Astrocyte (in vitro differentiated cells and primary cell): ENCODE results near the gene PLD1. TPM values are rescaled to one million over a fixed set of nuclear protein-coding genes. Genes with fewer than 3 reads are reported as not detected.

Experiments used
- DNase-seq: peaks from one replicate; pipeline ENCODE4 v3.0.0-alpha.2; 2010; ENCODE audit warnings: low read depth
- FAIRE-seq: peaks from 2 replicates; lab custom pipeline; 2011; peaks lifted over from hg19 to GRCh38; lab: Jason Lieb, UNC
- H2AFZ ChIP-seq: 2 replicates; pipeline ENCODE4 v1.6.0; 2012; ENCODE audit warnings: low read depth, low read length, inconsistent platforms
- H3K27ac ChIP-seq: 2 replicates; pipeline ENCODE4 v1.5.1; 2011; ENCODE audit warnings: low read depth, low read length, inconsistent platforms
- H3K27me3 ChIP-seq: 2 replicates; pipeline ENCODE4 v1.6.0; 2011; ENCODE audit warnings: low read length, inconsistent platforms; ENCODE audit not compliant: insufficient read depth
- H3K36me3 ChIP-seq: 2 replicates; pipeline ENCODE4 v1.5.1; 2011; ENCODE audit warnings: low read length, inconsistent platforms; ENCODE audit not compliant: insufficient read depth
- H3K4me1 ChIP-seq: 2 replicates; pipeline ENCODE4 v1.5.1; 2011; ENCODE audit warnings: low read length, inconsistent platforms; ENCODE audit not compliant: insufficient read depth
- H3K4me2 ChIP-seq: 2 replicates; pipeline ENCODE4 v1.6.0; 2012; ENCODE audit warnings: low read length, inconsistent platforms
- H3K4me3 ChIP-seq: 2 replicates; pipeline ENCODE4 v1.5.1; 2011; ENCODE audit warnings: low read depth, mild to moderate bottlenecking, low read length, inconsistent platforms; ENCODE audit not compliant: insufficient read depth
- H3K79me2 ChIP-seq: 2 replicates; pipeline ENCODE4 v1.6.0; 2012; ENCODE audit warnings: mild to moderate bottlenecking, low read length, inconsistent platforms; ENCODE audit not compliant: insufficient read depth
- H3K9ac ChIP-seq: 2 replicates; pipeline ENCODE4 v1.6.0; 2012; ENCODE audit warnings: mild to moderate bottlenecking, low read length, inconsistent platforms
- H3K9me3 ChIP-seq: 2 replicates; pipeline ENCODE4 v1.5.1; 2012; ENCODE audit warnings: low read depth, mild to moderate bottlenecking, low read length, inconsistent platforms; ENCODE audit not compliant: insufficient read depth
- H4K20me1 ChIP-seq: 2 replicates; pipeline ENCODE4 v1.6.0; 2012; ENCODE audit warnings: low read length, inconsistent platforms; ENCODE audit not compliant: insufficient read depth
- H3K27ac Mint-ChIP-seq: one replicate; pipeline ENCODE4 v1.8.0; 2021; ENCODE audit warnings: mild to moderate bottlenecking, mixed read lengths; ENCODE audit not compliant: unreplicated experiment
- H3K27me3 Mint-ChIP-seq: one replicate; pipeline ENCODE4 v1.8.0; 2021; ENCODE audit warnings: low read depth, mixed read lengths; ENCODE audit not compliant: unreplicated experiment
- H3K36me3 Mint-ChIP-seq: one replicate; pipeline ENCODE4 v1.8.0; 2021; ENCODE audit warnings: low read depth, mixed read lengths; ENCODE audit not compliant: unreplicated experiment
- H3K4me1 Mint-ChIP-seq: one replicate; pipeline ENCODE4 v1.8.0; 2021; ENCODE audit warnings: low read depth, mixed read lengths; ENCODE audit not compliant: unreplicated experiment
- H3K4me3 Mint-ChIP-seq: one replicate; pipeline ENCODE4 v1.8.0; 2021; ENCODE audit warnings: mild to moderate bottlenecking, moderate library complexity, mixed read lengths; ENCODE audit not compliant: unreplicated experiment
- H3K9me3 Mint-ChIP-seq: one replicate; pipeline ENCODE4 v1.8.0; 2021; ENCODE audit warnings: mild to moderate bottlenecking, mixed read lengths; ENCODE audit not compliant: unreplicated experiment
- CTCF ChIP-seq: IDR thresholded peaks from 2 replicates; pipeline ENCODE4 v1.5.1; 2011; ENCODE audit warnings: low read depth, mild to moderate bottlenecking, inconsistent platforms, low read length, moderate library complexity; ENCODE audit not compliant: insufficient read depth
- EZH2 ChIP-seq: IDR thresholded peaks from 2 replicates; pipeline ENCODE4 v1.6.1; 2012; ENCODE audit warnings: mild to moderate bottlenecking, low read length, inconsistent platforms; ENCODE audit not compliant: insufficient read depth
- total RNA-seq: library from RNA; stranded (reverse); gene quantifications from 2 replicates; pipeline ENCODE4 v1.2.1, GENCODE V29; 2021

PLD1 gene
- total RNA-seq, 1 donor from 2014 or later = 21.5 TPM

- Histone ChIP-seq H3K27me3 (no peaks in the 10 kb centered on the region), H3K27ac (peak overlapping the region; percentile 40), H4K20me1 (no peaks in the 10 kb centered on the region), H3K79me2 (no peaks in the 10 kb centered on the region), H3K4me3 (no peak overlapping the region), H3K36me3 (no peaks in the 10 kb centered on the region), H3K4me2 (peak overlapping the region; percentile 40), H3K4me1 (peaks cover 12% of the 10 kb centered on the region), H3K9me3 (no peaks in the 10 kb centered on the region), H2AFZ (peak overlapping the region; percentile 63), H3K9ac (no peak overlapping the region)
- TF ChIP-seq CTCF (no peak), EZH2 (no peak)
- Mint-ChIP-seq H3K4me3 (no peak overlapping the region), H3K27ac (peak overlapping the region; percentile 89), H3K27me3 (no peaks in the 10 kb centered on the region), H3K9me3 (peaks cover 14% of the 10 kb centered on the region), H3K36me3 (peaks cover 20% of the 10 kb centered on the region), H3K4me1 (peaks cover 8% of the 10 kb centered on the region)
- FAIRE-seq (peak; percentile 82), DNase-seq (peak; percentile 75)
Observed at GRCh38 chr3:171712171-171712938, 97.9 kb downstream of the PLD1 start.

DNA sequence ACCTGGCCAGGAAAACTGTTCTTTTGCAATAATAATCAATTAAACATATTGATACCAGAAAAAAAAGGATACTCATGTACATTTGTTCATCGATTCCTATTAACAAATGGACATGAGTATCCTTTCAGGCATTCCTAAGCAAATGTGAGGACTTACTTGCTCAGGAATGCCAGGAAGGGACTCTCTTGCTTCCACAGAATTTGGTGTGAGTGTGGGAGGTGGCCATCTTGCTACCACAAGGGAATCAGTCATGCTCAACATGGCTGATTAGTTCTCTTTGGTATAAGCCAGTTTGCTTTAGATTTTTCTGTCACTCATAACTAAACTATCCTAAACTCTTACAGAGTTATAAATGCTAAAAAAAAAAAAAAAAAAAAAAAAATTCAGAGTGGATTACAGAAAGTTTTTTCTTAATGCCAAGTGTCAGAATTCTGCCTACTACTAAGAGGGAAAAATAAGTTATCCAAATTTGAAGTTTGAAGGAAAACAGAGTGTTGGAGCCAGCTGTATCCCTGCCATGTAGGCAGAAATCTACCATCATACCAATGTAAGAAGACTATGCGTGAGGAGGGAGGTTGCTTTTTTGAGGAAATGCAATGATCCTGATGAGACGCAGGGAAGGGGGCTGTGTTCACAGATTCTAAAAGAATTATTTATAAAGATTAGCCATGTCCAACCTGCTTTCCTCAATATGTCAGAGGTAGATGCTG lies 98.7 kb downstream of the PLD1 start:
- H3K36me3 Mint-ChIP-seq = peaks cover 19% of the 10 kb centered on the region
- Histone ChIP-seq H2AFZ (peak overlapping the region; percentile 63), H3K4me2 (peak overlapping the region; percentile 40), H3K36me3 (no peaks in the 10 kb centered on the region), H3K4me1 (peaks cover 12% of the 10 kb centered on the region), H3K9me3 (no peaks in the 10 kb centered on the region), H3K27ac (peak overlapping the region; percentile 40), H3K9ac (no peak overlapping the region), H3K79me2 (no peaks in the 10 kb centered on the region), H3K4me3 (no peak overlapping the region), H3K27me3 (no peaks in the 10 kb centered on the region), H4K20me1 (no peaks in the 10 kb centered on the region)
- TF ChIP-seq CTCF (no peak), EZH2 (no peak)
- FAIRE-seq (no peak), DNase-seq (peak; percentile 47)
- no peak overlapping the region for H3K4me3 Mint-ChIP-seq
- H3K27ac Mint-ChIP-seq = peak overlapping the region; percentile 89
- H3K27me3 Mint-ChIP-seq = no peaks in the 10 kb centered on the region
- H3K9me3 Mint-ChIP-seq = peaks cover 14% of the 10 kb centered on the region
- H3K4me1 Mint-ChIP-seq = peaks cover 8% of the 10 kb centered on the region

DNA sequence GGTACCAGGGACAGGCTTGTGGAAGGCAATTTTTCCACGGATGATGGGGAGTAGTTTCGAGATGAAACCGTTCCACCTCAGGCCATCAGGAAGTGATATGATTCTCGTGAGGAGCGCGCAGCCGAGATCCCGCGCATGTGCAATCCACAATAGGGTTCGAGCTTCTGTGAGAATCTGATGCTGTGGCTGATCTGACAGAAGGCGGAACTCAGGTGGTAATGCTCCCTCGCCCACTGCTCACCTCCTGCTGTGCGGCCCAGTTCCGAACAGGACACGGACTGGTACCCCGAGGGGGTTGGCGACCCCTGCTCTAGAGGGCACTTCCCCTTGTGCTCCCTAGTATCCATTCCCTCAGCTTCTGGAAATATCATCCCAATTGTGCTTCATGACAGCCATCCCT lies 99.9 kb downstream of the PLD1 start:
- Mint-ChIP-seq H3K4me3 (no peak overlapping the region), H3K9me3 (peaks cover 8% of the 10 kb centered on the region), H3K36me3 (peaks cover 13% of the 10 kb centered on the region), H3K27me3 (no peaks in the 10 kb centered on the region), H3K4me1 (peaks cover 8% of the 10 kb centered on the region), H3K27ac (no peak overlapping the region)
- no peak overlapping the region for H3K9ac ChIP-seq
- no peak overlapping the region for H3K27ac ChIP-seq
- peaks cover 12% of the 10 kb centered on the region for H3K4me1 ChIP-seq
- no peaks in the 10 kb centered on the region for H3K9me3 ChIP-seq
- H3K4me3 ChIP-seq = no peak overlapping the region
- H2AFZ ChIP-seq = no peak overlapping the region
- no peak for TF ChIP-seq CTCF
- TF ChIP-seq EZH2 = no peak
- DNase-seq = no peak
- no peaks in the 10 kb centered on the region for H3K36me3 ChIP-seq
- H3K79me2 ChIP-seq = no peaks in the 10 kb centered on the region
- no peaks in the 10 kb centered on the region for H3K27me3 ChIP-seq
- no peak for FAIRE-seq
- H4K20me1 ChIP-seq = no peaks in the 10 kb centered on the region
- H3K4me2 ChIP-seq = no peak overlapping the region
